K562 (cell line): ENCODE data around the gene NAP1L1. TPM values are rescaled to one million over a fixed set of nuclear protein-coding genes. Genes with fewer than 3 reads are reported as not detected.

ENCODE experiments used
- ATAC-seq: fragments of 200-7000 bp; cut with Tn5 transposase; 3 replicates; pipeline ENCODE4 v1.9.1; 2020; ENCODE audit warnings: moderate library complexity
- BruUV-seq: library from RNA; stranded (reverse); fragments of 400-500 nt; replicated peaks from 2 replicates; lab custom pipeline; 2021; lab: Mats Ljungman, UMichigan
- CTCF ChIA-PET: fragments of 300-600 bp; formaldehyde crosslinking; extraction: SDS; loops from one replicate; lab custom pipeline; 2021; ENCODE audit warnings: low intra/inter-chr PET ratio; lab: Yijun Ruan, JAX
- POLR2A ChIA-PET: fragments of 300-600, 350-650 bp; sonication (Branson Sonifier 250); formaldehyde crosslinking; extraction: SDS; loops from one replicate; lab custom pipeline; 2021; ENCODE audit warnings: antibody characterized with exemption, inconsistent platforms; lab: Yijun Ruan, JAX
- DNase-seq, 4 experiments: peaks; one replicate each; pipeline versions ENCODE4 v3.0.0 to v3.0.0-alpha.2; 2011 to 2018; ENCODE audit warnings: low spot score in 3 of 4, mixed read lengths in 3 of 4; ENCODE audit errors: extremely low read depth in 1 of 4
- FAIRE-seq: peaks from 2 replicates; lab custom pipeline; 2011; peaks lifted over from hg19 to GRCh38; lab: Jason Lieb, UNC
- H2AFZ ChIP-seq: 2 replicates; pipeline ENCODE4 v1.6.0; 2011; ENCODE audit warnings: low read depth, low read length, control low read depth, inconsistent platforms
- H3K27ac ChIP-seq: fragments of 200-600 bp; 3 replicates; pipeline ENCODE4 v1.8.0; 2011; ENCODE audit warnings: low read depth, mild to moderate bottlenecking, control low read depth, inconsistent platforms, low read length, moderate library complexity, mixed read lengths; ENCODE audit errors: extremely low read depth
- H3K27me3 ChIP-seq, 2 experiments: fragments of 300-600 bp in 1 of 2; 2 replicates in 1 of 2; 3 replicates in 1 of 2; pipeline versions ENCODE4 v1.6.0 to v1.8.0; 2011; ENCODE audit warnings: inconsistent platforms in 2 of 2, low read length in 2 of 2, mild to moderate bottlenecking in 1 of 2, mixed read lengths in 1 of 2, moderate library complexity in 1 of 2; ENCODE audit not compliant: control insufficient read depth in 2 of 2, insufficient read depth in 2 of 2
- H3K36me3 ChIP-seq: fragments of 300-600 bp; 3 replicates; pipeline ENCODE4 v1.8.0; 2011; ENCODE audit warnings: mild to moderate bottlenecking, low read length, inconsistent platforms; ENCODE audit not compliant: control insufficient read depth, insufficient read depth
- H3K4me1 ChIP-seq, 2 experiments: fragments of 200-600 bp in 1 of 2; replicated peaks in 1 of 2; 2 replicates in 1 of 2; 3 replicates in 1 of 2; pipeline versions ENCODE4 v1.5.1 to v1.8.0; 2011; ENCODE audit warnings: inconsistent platforms in 2 of 2, low read length in 2 of 2, mild to moderate bottlenecking in 1 of 2, mixed read lengths in 1 of 2, moderate library complexity in 1 of 2; ENCODE audit not compliant: control insufficient read depth in 2 of 2, insufficient read depth in 2 of 2
- H3K4me2 ChIP-seq: 2 replicates; pipeline ENCODE4 v1.6.1; 2011; ENCODE audit warnings: low read length, control low read depth, inconsistent platforms, mixed read lengths; ENCODE audit not compliant: insufficient read depth
- H3K4me3 ChIP-seq: fragments of 200-600 bp; sonication (generic), shearing (Covaris generic); 2 replicates; pipeline ENCODE4 v1.5.1; 2016; ENCODE audit warnings: control low read depth, inconsistent platforms
- H3K79me2 ChIP-seq: fragments of 200-600 bp; 3 replicates; pipeline ENCODE4 v1.8.0; 2011; ENCODE audit warnings: low read length, inconsistent platforms; ENCODE audit not compliant: control insufficient read depth, insufficient read depth
- H3K9ac ChIP-seq, 2 experiments: 2 replicates each; pipeline versions ENCODE4 v1.6.0 to v1.6.1; 2011; ENCODE audit warnings: low read depth in 2 of 2, low read length in 2 of 2, control low read depth in 1 of 2, inconsistent platforms in 1 of 2, mild to moderate bottlenecking in 1 of 2, mixed read lengths in 1 of 2; ENCODE audit not compliant: insufficient read depth in 1 of 2
- H3K9me1 ChIP-seq: one replicate; pipeline ENCODE4 v1.6.0; 2011; ENCODE audit warnings: inconsistent platforms, mild to moderate bottlenecking, low read length, moderate library complexity; ENCODE audit not compliant: control insufficient read depth, insufficient read depth
- H3K9me3 ChIP-seq: replicated peaks from 2 replicates; pipeline ENCODE4 v1.5.1; 2011; ENCODE audit warnings: low read depth, low read length, inconsistent platforms; ENCODE audit not compliant: control insufficient read depth, insufficient read depth
- H4K20me1 ChIP-seq: replicated peaks from 2 replicates; pipeline ENCODE4 v1.6.1; 2011; ENCODE audit warnings: low read length, inconsistent platforms, mixed read lengths; ENCODE audit not compliant: control insufficient read depth, insufficient read depth
- CAMTA2 ChIP-seq: fragments of 250-450 bp; sonication (Bioruptor Pico); conservative IDR thresholded peaks from 2 replicates; pipeline ENCODE4 v1.5.1; 2022
- GATAD2B ChIP-seq: fragments of 450-650 bp; IDR thresholded peaks from 2 replicates; pipeline ENCODE4 v1.6.1; 2017; ENCODE audit warnings: mild to moderate bottlenecking, borderline replicate concordance
- HES1 ChIP-seq: fragments of 450-650 bp; IDR thresholded peaks from 2 replicates; pipeline ENCODE4 v1.6.1; 2016; ENCODE audit warnings: low read depth, mild to moderate bottlenecking, moderate library complexity
- HEY1 ChIP-seq: fragments of 250-450 bp; sonication (Bioruptor Pico); IDR thresholded peaks from 2 replicates; pipeline ENCODE4 v1.5.0; 2020; ENCODE audit warnings: mild to moderate bottlenecking, moderate library complexity, borderline replicate concordance
- MYNN ChIP-seq, 2 experiments: sonication (generic); formaldehyde crosslinking in 1 of 2; IDR thresholded peaks; 2 replicates each; pipeline versions ENCODE4 v1.5.0 to v1.6.1; 2016 to 2020; ENCODE audit warnings: antibody characterized with exemption in 1 of 2, missing genetic modification reagents in 1 of 2
- NR4A1 ChIP-seq, 2 experiments: fragments of 250-450 bp in 1 of 2; fragments of 450-650 bp in 1 of 2; sonication (Bioruptor Pico) in 1 of 2; IDR thresholded peaks; 2 replicates each; pipeline versions ENCODE4 v1.4.0 to v1.6.1; 2016 to 2020; ENCODE audit warnings: mild to moderate bottlenecking in 2 of 2, missing compliant biosample characterization in 1 of 2, missing genetic modification characterization in 1 of 2, moderate library complexity in 1 of 2
- SMARCA5 ChIP-seq: fragments of 450-650 bp; IDR thresholded peaks from 2 replicates; pipeline ENCODE4 v1.6.1; 2016
- SRSF1 ChIP-seq: fragments of 200-400 bp; formaldehyde crosslinking; IDR thresholded peaks from 2 replicates; pipeline ENCODE4 v1.6.1; 2017; ENCODE audit warnings: mild to moderate bottlenecking, low read depth, low read length, moderate library complexity
- TAF7 ChIP-seq: fragments of 450-650 bp; IDR thresholded peaks from 2 replicates; pipeline ENCODE4 v1.6.1; 2016; ENCODE audit warnings: missing genetic modification characterization, missing compliant biosample characterization
- TFE3 ChIP-seq: fragments of 450-650 bp; formaldehyde crosslinking; IDR thresholded peaks from 2 replicates; pipeline ENCODE4 v1.4.0; 2020; ENCODE audit warnings: mild to moderate bottlenecking, mixed read lengths
- TOE1 ChIP-seq, 2 experiments: fragments of 450-650 bp in 1 of 2; sonication (generic) in 1 of 2; formaldehyde crosslinking in 1 of 2; IDR thresholded peaks; 2 replicates each; pipeline versions ENCODE4 v1.7.1 to v1.8.0; 2016 to 2022; ENCODE audit warnings: borderline replicate concordance in 2 of 2, mild to moderate bottlenecking in 2 of 2, antibody characterized with exemption in 1 of 2, inconsistent platforms in 1 of 2, low read depth in 1 of 2, missing genetic modification reagents in 1 of 2, moderate library complexity in 1 of 2
- WGBS: fragments of 100-300 bp; shearing (Covaris generic); methylation state at CpG from one replicate; pipeline ENCODE4 v1.1.6; 2016; ENCODE audit warnings: low coverage, mixed read lengths; ENCODE audit not compliant: insufficient coverage; ENCODE audit errors: missing lambda C conversion rate; 5-methylcytosine and 5-hydroxymethylcytosine counted together
- in situ Hi-C: fragments of 300-500 bp; cut with MboI; formaldehyde crosslinking; loops from 4 replicates; pipeline ENCODE4 v1.15.0; 2018; ENCODE audit warnings: inconsistent platforms, mixed read lengths
- intact Hi-C: fragments of 100-400 bp; cut with micrococcal nuclease; formaldehyde crosslinking; loops from 2 replicates; pipeline ENCODE4 v1.14.2; 2022
- polyA plus RNA-seq, 8 experiments: library from polyadenylated mRNA; depleted of rRNA in 4 of 8; stranded (reverse) in 5 of 8; unstranded in 3 of 8; fragments of >200 nt; fragmentation: Nextera tagmentation in 2 of 8; fragmentation: Illumina TruSeq in 1 of 8; extraction: Ambion mirVana in 2 of 8; extraction: Trizol in 1 of 8; gene quantifications; 2 replicates each; pipeline versions ENCODE4 v1.2.1 to v1.2.3, GENCODE V29; 2011 to 2014; ENCODE audit warnings: inconsistent platforms in 1 of 8, missing spikeins in 1 of 8
- total RNA-seq, 7 experiments: library from RNA; depleted of rRNA in 6 of 7; stranded (reverse); fragments of >200 nt in 6 of 7; fragmentation: Illumina TruSeq in 2 of 7; extraction: Trizol in 2 of 7; gene quantifications; 2 replicates each; pipeline versions ENCODE4 v1.2.1 to v1.2.3, GENCODE V29; 2011 to 2021; ENCODE audit warnings: low replicate concordance in 1 of 7
- TF ChIP-seq, protein P1 (sequence below), 2 experiments: fragments of 450-650 bp; IDR thresholded peaks; 2 replicates each; pipeline ENCODE4 v1.6.1; 2016
- TF ChIP-seq, protein P2 (sequence below), 3 experiments: fragments of 200-800 bp in 1 of 3; fragments of 250-450 bp in 1 of 3; fragments of 450-650 bp in 1 of 3; sonication (Bioruptor Pico) in 1 of 3; sonication (Bioruptor generic) in 1 of 3; formaldehyde crosslinking in 1 of 3; IDR thresholded peaks; 2 replicates each; pipeline versions ENCODE4 v1.6.1 to v1.8.0; 2016 to 2022; ENCODE audit warnings: mild to moderate bottlenecking in 2 of 3, missing genetic modification characterization in 2 of 3, missing compliant biosample characterization in 1 of 3, moderate library complexity in 1 of 3

The NAP1L1 gene
- total and polyA plus RNA-seq, 9 of the 15 experiments (the other 6 are each of a cell fraction or from before 2014, with no cell fraction given): 287 to 747 (median 450) TPM

DNA sequence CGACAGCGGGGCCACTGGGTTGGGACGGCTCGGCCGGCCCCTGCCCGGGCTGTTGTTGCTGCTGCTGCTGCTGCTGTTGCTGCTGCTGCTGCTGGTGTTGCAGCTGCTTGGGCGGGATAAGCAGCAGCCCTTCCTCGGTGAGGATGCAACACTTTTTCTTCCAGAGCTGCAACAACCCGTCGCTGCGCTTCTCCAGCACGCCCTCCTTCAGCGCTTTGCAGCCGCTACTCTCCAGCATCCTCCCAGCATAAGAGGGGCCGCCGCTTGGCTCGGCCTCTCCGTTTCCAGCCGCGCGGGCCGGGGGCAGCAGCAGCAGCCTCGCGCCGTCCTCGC, 53.4 kb downstream of the NAP1L1 start:
- POLR2A ChIA-PET: interaction anchor here (0.7 to 1.6 kb wide), 8 partner anchors 9 to 522 kb away, joined by 3 to 7 read pairs (median 3); no protein-coding TSS in a partner anchor
- peak overlapping the region; percentile 90 for H2AFZ ChIP-seq
- peak overlapping the region; percentile 54 for H3K4me3 ChIP-seq
- H3K4me1 ChIP-seq: peaks cover 29 to 37% of the 10 kb centered on the region in 2 experiments; a peak in 4 of 5 replicates
- no peaks in the 10 kb centered on the region for H3K9me3 ChIP-seq
- no peak for FAIRE-seq
- H4K20me1 ChIP-seq: no peaks in the 10 kb centered on the region
- no peaks in the 10 kb centered on the region for H3K9me1 ChIP-seq
- H3K27ac ChIP-seq: no peak overlapping the region
- peaks cover 0 to 8% of the 10 kb centered on the region in 2 experiments; a peak in 1 of 5 replicates for H3K27me3 ChIP-seq
- H3K79me2 ChIP-seq: no peaks in the 10 kb centered on the region
- DNase-seq: peak in 1 of 4 experiments; percentile 22
- peak overlapping the region; percentile 22 to 93; a peak in 3 of 4 replicates for H3K9ac ChIP-seq
- WGBS: 3% methylated on average over 26 of the region's 26 CpGs
- peak overlapping the region; percentile 86 for H3K4me2 ChIP-seq
- ATAC-seq: no peak; the same call in 2 of the 3 replicates
- in situ Hi-C loops (loop anchor here (5.0 to 25.0 kb wide), 2 partner anchors 519 to 694 kb away; partner anchors contain the start of genes CAPS2, GLIPR1L1 and KRR1), intact Hi-C loops (loop anchor here (1.0 to 10.0 kb wide), 10 partner anchors 79 to 544 kb away; no protein-coding TSS in a partner anchor)
- H3K36me3 ChIP-seq: no peaks in the 10 kb centered on the region
- no TSS peak for BruUV-seq
- CTCF ChIA-PET: interaction anchor here (0.6 to 1.7 kb wide), 2 partner anchors 504 to 1014 kb away, joined by 3 to 6 read pairs; no protein-coding TSS in a partner anchor
- TF ChIP-seq TOE1 (IDR thresholded peaks at IDR 0.05; ENCODE audit: borderline replicate concordance): no peak
- TF ChIP-seq TOE1 (CRISPR knock-in tag; IDR thresholded peaks at IDR 0.05; ENCODE audit: borderline replicate concordance, low read depth): 0 out of 2 replicates have a peak, but pooled peaks have one; percentile 29
- no peak for TF ChIP-seq MYNN (IDR thresholded peaks at IDR 0.05)
- no peak for TF ChIP-seq MYNN (CRISPR knock-in tag; IDR thresholded peaks at IDR 0.05)
- TF ChIP-seq SRSF1: no peak
- TF ChIP-seq, protein P1, sequence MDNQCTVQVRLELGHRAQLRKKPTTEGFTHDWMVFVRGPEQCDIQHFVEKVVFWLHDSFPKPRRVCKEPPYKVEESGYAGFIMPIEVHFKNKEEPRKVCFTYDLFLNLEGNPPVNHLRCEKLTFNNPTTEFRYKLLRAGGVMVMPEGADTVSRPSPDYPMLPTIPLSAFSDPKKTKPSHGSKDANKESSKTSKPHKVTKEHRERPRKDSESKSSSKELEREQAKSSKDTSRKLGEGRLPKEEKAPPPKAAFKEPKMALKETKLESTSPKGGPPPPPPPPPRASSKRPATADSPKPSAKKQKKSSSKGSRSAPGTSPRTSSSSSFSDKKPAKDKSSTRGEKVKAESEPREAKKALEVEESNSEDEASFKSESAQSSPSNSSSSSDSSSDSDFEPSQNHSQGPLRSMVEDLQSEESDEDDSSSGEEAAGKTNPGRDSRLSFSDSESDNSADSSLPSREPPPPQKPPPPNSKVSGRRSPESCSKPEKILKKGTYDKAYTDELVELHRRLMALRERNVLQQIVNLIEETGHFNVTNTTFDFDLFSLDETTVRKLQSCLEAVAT (IDR thresholded peaks at IDR 0.05): no peak
- no peak for TF ChIP-seq CAMTA2 (CRISPR knock-in tag)
- no peak for TF ChIP-seq HEY1 (CRISPR knock-in tag)
- no peak for TF ChIP-seq SMARCA5
- TF ChIP-seq HES1: no peak
- no peak for TF ChIP-seq TAF7 (tag)
- no peak for TF ChIP-seq GATAD2B
- TF ChIP-seq NR4A1 (CRISPR knock-in tag; IDR thresholded peaks at IDR 0.05): no peak
- no peak for TF ChIP-seq NR4A1 (tag; IDR thresholded peaks at IDR 0.05)
- TF ChIP-seq, protein P2, sequence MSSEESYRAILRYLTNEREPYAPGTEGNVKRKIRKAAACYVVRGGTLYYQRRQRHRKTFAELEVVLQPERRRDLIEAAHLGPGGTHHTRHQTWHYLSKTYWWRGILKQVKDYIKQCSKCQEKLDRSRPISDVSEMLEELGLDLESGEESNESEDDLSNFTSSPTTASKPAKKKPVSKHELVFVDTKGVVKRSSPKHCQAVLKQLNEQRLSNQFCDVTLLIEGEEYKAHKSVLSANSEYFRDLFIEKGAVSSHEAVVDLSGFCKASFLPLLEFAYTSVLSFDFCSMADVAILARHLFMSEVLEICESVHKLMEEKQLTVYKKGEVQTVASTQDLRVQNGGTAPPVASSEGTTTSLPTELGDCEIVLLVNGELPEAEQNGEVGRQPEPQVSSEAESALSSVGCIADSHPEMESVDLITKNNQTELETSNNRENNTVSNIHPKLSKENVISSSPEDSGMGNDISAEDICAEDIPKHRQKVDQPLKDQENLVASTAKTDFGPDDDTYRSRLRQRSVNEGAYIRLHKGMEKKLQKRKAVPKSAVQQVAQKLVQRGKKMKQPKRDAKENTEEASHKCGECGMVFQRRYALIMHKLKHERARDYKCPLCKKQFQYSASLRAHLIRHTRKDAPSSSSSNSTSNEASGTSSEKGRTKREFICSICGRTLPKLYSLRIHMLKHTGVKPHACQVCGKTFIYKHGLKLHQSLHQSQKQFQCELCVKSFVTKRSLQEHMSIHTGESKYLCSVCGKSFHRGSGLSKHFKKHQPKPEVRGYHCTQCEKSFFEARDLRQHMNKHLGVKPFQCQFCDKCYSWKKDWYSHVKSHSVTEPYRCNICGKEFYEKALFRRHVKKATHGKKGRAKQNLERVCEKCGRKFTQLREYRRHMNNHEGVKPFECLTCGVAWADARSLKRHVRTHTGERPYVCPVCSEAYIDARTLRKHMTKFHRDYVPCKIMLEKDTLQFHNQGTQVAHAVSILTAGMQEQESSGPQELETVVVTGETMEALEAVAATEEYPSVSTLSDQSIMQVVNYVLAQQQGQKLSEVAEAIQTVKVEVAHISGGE (CRISPR knock-in tag; IDR thresholded peaks at IDR 0.05): 0 out of 6 replicates have a peak, but pooled peaks of 1 of the 3 experiments have one; percentile 14
- TF ChIP-seq TFE3: no peak
